Measurements from ENCODE around the gene WDR90.

- TF ChIP-seq, protein P1, sequence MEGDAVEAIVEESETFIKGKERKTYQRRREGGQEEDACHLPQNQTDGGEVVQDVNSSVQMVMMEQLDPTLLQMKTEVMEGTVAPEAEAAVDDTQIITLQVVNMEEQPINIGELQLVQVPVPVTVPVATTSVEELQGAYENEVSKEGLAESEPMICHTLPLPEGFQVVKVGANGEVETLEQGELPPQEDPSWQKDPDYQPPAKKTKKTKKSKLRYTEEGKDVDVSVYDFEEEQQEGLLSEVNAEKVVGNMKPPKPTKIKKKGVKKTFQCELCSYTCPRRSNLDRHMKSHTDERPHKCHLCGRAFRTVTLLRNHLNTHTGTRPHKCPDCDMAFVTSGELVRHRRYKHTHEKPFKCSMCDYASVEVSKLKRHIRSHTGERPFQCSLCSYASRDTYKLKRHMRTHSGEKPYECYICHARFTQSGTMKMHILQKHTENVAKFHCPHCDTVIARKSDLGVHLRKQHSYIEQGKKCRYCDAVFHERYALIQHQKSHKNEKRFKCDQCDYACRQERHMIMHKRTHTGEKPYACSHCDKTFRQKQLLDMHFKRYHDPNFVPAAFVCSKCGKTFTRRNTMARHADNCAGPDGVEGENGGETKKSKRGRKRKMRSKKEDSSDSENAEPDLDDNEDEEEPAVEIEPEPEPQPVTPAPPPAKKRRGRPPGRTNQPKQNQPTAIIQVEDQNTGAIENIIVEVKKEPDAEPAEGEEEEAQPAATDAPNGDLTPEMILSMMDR (IDR thresholded peaks at IDR 0.05): no peak
- no peak for TF ChIP-seq POLR2A (IDR thresholded peaks at IDR 0.05)
Observed at GRCh38 chr16:704047-704446, 54.9 kb downstream of the WDR90 start.
